GM06990 (cell line): ENCODE measurements around the gene C8B.

Source experiments
- DNase-seq: peaks from one replicate; pipeline ENCODE4 v3.0.0-alpha.2; 2011; ENCODE audit not compliant: insufficient read length; ENCODE audit errors: extremely low read depth
- H3K27me3 ChIP-seq: replicated peaks from 2 replicates; pipeline ENCODE4 v1.6.0; 2011; ENCODE audit warnings: low read length; ENCODE audit not compliant: control insufficient read depth, insufficient read depth
- H3K36me3 ChIP-seq: 2 replicates; pipeline ENCODE4 v1.5.1; 2011; ENCODE audit warnings: low read length; ENCODE audit not compliant: control insufficient read depth, insufficient read depth
- H3K4me3 ChIP-seq: replicated peaks from 2 replicates; pipeline ENCODE4 v1.5.1; 2011; ENCODE audit warnings: low read depth, mild to moderate bottlenecking, control low read depth, low read length
- CTCF ChIP-seq: IDR thresholded peaks from 2 replicates; pipeline ENCODE4 v1.5.1; 2011; ENCODE audit warnings: low read length, control low read depth, mild to moderate bottlenecking, inconsistent platforms; ENCODE audit not compliant: insufficient read depth, poor library complexity, severe bottlenecking

C8B gene

GRCh38 chr1:56927986-56928385, 37.8 kb downstream of the C8B start:
- no peak overlapping the region for H3K4me3 ChIP-seq
- no peaks in the 10 kb centered on the region for H3K36me3 ChIP-seq
- TF ChIP-seq CTCF, result no peak
- DNase-seq, result no peak
- no peaks in the 10 kb centered on the region for H3K27me3 ChIP-seq

GRCh38 chr1:56927171-56927570, 38.6 kb downstream of the C8B start:
- no peak for DNase-seq
- Histone ChIP-seq H3K4me3 (no peak overlapping the region), H3K27me3 (no peaks in the 10 kb centered on the region), H3K36me3 (no peaks in the 10 kb centered on the region)
- TF ChIP-seq CTCF, result no peak

- no peak for TF ChIP-seq CTCF
Observed at GRCh38 chr1:56925193-56925592, 40.6 kb downstream of the C8B start.

GRCh38 chr1:56924116-56924515, 41.7 kb downstream of the C8B start:
- DNase-seq, result no peak
- H3K4me3 ChIP-seq, result no peak overlapping the region
- no peaks in the 10 kb centered on the region for H3K36me3 ChIP-seq
- no peaks in the 10 kb centered on the region; the same call in 1 of the 2 replicates for H3K27me3 ChIP-seq
- no peak for TF ChIP-seq CTCF

More at GRCh38 chr1:56925193-56925592, 40.6 kb downstream of the C8B start:
- DNase-seq, result no peak
- Histone ChIP-seq H3K36me3 (no peaks in the 10 kb centered on the region), H3K4me3 (no peak overlapping the region), H3K27me3 (no peaks in the 10 kb centered on the region; the same call in 1 of the 2 replicates)

GRCh38 chr1:56923201-56923600, 42.6 kb downstream of the C8B start:
- Histone ChIP-seq H3K4me3 (no peak overlapping the region), H3K36me3 (no peaks in the 10 kb centered on the region), H3K27me3 (no peaks in the 10 kb centered on the region; the same call in 1 of the 2 replicates)
- DNase-seq, result no peak
- no peak for TF ChIP-seq CTCF

- no peaks in the 10 kb centered on the region for H3K36me3 ChIP-seq
- H3K27me3 ChIP-seq, result no peaks in the 10 kb centered on the region; the same call in 1 of the 2 replicates
- H3K4me3 ChIP-seq, result no peak overlapping the region
- DNase-seq, result no peak
- TF ChIP-seq CTCF, result no peak
Observed at GRCh38 chr1:56922507-56922906, 43.3 kb downstream of the C8B start.
